BLaER1 treated with 17β-estradiol and CSF1 and Interleukin-3, amounts not matched to agents 10 nM and 100 nM (cell line): Measurements from ENCODE around the gene ABLIM2.

Experiments
- H3K27ac ChIP-seq, 11 experiments: shearing (Covaris generic); formaldehyde crosslinking; 2 replicates each; pipeline ENCODE4 v1.8.1; 2022
- H3K27me3 ChIP-seq, 11 experiments: shearing (Covaris generic); formaldehyde crosslinking; 2 replicates each; pipeline ENCODE4 v1.8.1; 2022
- H3K36me3 ChIP-seq, 11 experiments: shearing (Covaris generic); formaldehyde crosslinking; 2 replicates each; pipeline ENCODE4 v1.8.1; 2022
- H3K4me1 ChIP-seq, 10 experiments: shearing (Covaris generic); formaldehyde crosslinking; 2 replicates each; pipeline ENCODE4 v1.8.1; 2022
- H3K4me2 ChIP-seq, 11 experiments: shearing (Covaris generic); formaldehyde crosslinking; 2 replicates each; pipeline ENCODE4 v1.8.1; 2022
- H3K4me3 ChIP-seq, 10 experiments: shearing (Covaris generic); formaldehyde crosslinking; 2 replicates each; pipeline ENCODE4 v1.8.1; 2022
- H3K9ac ChIP-seq, 11 experiments: shearing (Covaris generic); formaldehyde crosslinking; 2 replicates each; pipeline ENCODE4 v1.8.1; 2022
- H3K9me3 ChIP-seq, 11 experiments: shearing (Covaris generic); formaldehyde crosslinking; replicated peaks in 1 of 11; 2 replicates each; pipeline ENCODE4 v1.8.1; 2022
- H4K20me1 ChIP-seq, 11 experiments: shearing (Covaris generic); formaldehyde crosslinking; 2 replicates each; pipeline ENCODE4 v1.8.1; 2022
- Cebpa-rat ChIP-seq, 11 experiments: shearing (Covaris generic); IDR thresholded peaks; 2 replicates each; pipeline ENCODE4 v1.8.1; 2022

ABLIM2 gene

GRCh38 chr4:7915875-7916242 lies 242.8 kb downstream of the ABLIM2 start:
- no peaks in the 10 kb centered on the region for H3K36me3 ChIP-seq
- no peak overlapping the region for H3K27ac ChIP-seq
- H3K4me2 ChIP-seq: peak overlapping the region in 2 of 11 experiments; percentile 3 to 32; a peak in 2 of 22 replicates
- H3K9me3 ChIP-seq: peaks cover 0 to 9% (median 0%) of the 10 kb centered on the region in 11 experiments; a peak in 1 of 22 replicates
- peaks cover 0 to 34% (median 0%) of the 10 kb centered on the region in 11 experiments; a peak in 7 of 22 replicates for H4K20me1 ChIP-seq
- no peak overlapping the region for H3K9ac ChIP-seq
- H3K4me1 ChIP-seq: peaks cover 4 to 20% (median 8%) of the 10 kb centered on the region in 10 experiments; a peak in 18 of 20 replicates
- H3K27me3 ChIP-seq: no peaks in the 10 kb centered on the region
- no peak overlapping the region for H3K4me3 ChIP-seq
- TF ChIP-seq Cebpa-rat (IDR thresholded peaks at IDR 0.05): no peak
